GM10847 (cell line): ENCODE measurements around the gene NPAS2.

Experiments
- POLR2A ChIP-seq: IDR thresholded peaks from 2 replicates; pipeline ENCODE4 v1.6.1; 2011; ENCODE audit not compliant: insufficient read length; ENCODE audit errors: extremely low read depth

Gene NPAS2

GRCh38 chr2:100957996-100958653 lies 138.2 kb downstream of the NPAS2 start:
- no peak for TF ChIP-seq POLR2A

DNA sequence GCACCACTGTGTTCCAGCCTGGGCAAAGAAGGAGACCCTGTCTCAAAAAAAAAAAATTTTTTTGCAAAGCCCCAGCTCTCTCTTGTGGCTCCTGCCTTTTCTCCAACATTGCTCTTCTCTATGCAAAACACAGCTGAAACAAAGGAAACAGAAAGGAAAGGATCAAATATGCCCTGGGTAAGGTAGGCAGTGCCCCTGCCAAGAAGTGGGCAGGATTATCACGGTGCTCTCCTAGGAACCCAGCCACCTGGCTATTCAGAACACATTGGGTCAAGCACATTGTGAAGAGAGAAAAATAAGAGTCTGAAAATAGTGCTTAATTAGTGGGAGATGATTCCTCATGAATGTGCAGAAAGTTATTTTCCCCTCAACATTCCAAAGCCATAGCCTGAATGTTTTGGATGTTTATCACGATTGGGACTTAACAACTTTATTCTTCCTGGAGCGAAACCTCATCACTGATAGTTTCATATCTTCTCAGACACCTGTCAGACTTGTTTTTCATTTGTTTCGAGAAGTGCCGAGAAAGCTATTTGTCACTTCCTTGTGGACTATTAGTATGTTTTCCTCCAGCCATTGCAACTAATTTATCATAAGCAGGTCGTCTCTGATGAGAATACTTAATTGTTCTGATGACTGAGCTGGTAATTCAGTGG lies 139.4 kb downstream of the NPAS2 start:
- no peak for TF ChIP-seq POLR2A

DNA sequence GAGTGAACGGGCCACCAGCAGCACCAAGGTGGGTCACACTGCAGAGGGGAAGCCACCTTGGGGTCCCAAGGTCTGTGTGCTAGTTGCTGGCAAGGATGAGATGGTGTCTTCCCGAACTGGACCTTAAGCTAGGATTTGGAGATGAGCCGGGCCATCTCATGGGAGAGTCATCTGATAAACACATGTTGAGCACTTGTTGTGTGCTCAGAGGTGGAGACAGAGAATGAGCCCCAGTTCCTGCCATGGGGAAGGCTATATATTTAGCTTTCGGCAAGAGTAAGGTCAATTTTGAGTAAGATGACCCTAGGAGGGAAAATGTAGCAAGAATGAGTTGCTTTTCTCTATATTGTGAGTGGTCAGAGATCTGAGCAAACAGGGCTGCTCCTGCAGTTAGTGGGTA lies 140.7 kb downstream of the NPAS2 start:
- no peak for TF ChIP-seq POLR2A

GRCh38 chr2:100962366-100963025 lies 142.6 kb downstream of the NPAS2 start:
- no peak for TF ChIP-seq POLR2A

- TF ChIP-seq POLR2A = no peak
These were observed 143.1 kb downstream of the NPAS2 start for GRCh38 chr2:100963026-100963375.

- TF ChIP-seq POLR2A = no peak
These were observed 144.3 kb downstream of the NPAS2 start for GRCh38 chr2:100964222-100964621.

DNA sequence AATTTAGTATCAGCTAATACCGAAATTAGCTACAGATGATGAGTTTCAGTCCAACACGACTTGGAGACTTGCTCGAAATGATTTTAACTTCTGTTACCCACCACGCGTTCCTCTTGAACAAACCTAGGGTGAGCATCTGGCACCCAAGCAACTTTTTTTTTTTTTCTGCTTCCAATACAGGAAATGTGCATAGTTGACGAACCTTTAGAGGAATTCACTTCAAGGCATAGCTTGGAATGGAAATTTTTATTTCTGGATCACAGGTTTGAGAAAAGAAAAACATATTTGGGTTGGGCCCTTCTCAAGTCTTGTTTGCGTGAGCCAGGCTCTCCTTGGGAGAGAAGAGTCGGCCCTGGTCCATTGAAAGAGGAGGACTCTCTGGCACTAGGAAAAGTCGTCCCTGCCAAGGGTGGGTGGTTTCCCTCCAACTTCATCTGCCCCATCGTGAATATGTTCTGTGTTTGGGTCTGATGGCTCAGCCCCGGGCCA lies 144.8 kb downstream of the NPAS2 start:
- TF ChIP-seq POLR2A = no peak

- no peak for TF ChIP-seq POLR2A
These were observed 145.7 kb downstream of the NPAS2 start for GRCh38 chr2:100965596-100965995.

GRCh38 chr2:100967716-100968115 lies 147.8 kb downstream of the NPAS2 start:
- TF ChIP-seq POLR2A = no peak

DNA sequence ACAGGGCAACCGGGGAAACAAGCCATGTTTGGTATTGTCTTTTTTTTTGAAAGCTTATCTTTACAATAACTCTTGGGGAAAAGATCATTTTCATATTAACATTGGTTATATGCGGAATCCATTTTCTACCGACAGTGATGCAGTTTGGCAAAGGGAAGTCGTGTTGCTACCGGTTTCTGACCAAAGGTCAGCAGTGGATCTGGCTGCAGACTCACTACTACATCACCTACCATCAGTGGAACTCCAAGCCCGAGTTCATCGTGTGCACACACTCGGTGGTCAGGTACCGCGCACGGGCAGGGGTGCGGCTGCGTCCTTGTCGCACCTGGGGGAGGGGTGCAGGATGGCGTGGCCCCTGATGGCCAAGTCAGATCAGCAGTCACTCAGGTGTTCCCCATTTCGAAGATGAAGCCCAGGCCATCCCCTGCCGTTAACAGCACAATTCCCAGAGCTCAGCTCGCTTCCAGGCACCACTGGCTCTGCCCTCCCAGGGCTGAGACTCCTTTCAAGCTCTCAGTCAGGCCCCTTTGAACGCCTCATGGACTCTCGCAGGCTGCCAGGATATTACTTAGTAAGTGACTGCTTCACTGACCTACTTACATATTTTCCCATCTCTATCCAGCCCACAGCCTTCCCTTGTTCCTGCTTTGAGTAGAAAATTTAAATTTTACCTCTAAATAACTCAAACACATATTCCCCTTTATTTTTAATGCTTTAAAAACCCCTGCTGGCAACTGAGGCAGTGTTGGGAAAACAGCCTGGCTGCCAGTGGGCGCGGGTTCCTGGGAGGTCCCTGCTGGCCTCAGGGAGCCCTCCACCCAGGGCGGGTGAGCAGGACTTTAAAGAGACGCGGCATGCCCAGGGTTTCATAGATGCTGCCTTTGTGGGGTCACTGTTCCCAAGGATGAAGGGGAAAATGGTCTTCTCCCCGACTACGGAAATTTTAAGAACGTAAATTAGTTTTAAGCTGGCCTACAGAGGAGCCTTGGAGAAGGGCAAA lies 148.5 kb downstream of the NPAS2 start:
- TF ChIP-seq POLR2A = no peak

- no peak for TF ChIP-seq POLR2A
These were observed 150.1 kb downstream of the NPAS2 start for GRCh38 chr2:100969998-100970397.

DNA sequence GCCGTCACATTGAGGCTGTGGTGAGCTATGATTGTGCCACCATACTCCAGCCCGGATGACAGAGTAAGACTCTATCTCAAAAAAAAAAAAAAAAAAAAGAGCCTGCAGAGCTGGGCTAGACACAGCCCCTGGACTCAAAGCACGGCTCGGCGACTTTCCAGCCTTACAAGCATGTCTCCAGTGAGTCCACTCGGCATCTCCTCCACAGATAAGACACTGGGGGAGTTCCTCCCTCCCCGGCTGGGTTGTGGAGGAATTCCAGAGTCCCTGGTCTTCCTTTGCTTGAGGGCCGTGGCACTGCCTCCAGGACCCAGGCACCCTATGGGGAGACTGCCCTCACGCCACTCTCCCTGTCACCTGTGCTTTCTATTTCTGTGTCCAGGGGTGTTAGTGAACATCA lies 151.3 kb downstream of the NPAS2 start:
- TF ChIP-seq POLR2A = no peak

DNA sequence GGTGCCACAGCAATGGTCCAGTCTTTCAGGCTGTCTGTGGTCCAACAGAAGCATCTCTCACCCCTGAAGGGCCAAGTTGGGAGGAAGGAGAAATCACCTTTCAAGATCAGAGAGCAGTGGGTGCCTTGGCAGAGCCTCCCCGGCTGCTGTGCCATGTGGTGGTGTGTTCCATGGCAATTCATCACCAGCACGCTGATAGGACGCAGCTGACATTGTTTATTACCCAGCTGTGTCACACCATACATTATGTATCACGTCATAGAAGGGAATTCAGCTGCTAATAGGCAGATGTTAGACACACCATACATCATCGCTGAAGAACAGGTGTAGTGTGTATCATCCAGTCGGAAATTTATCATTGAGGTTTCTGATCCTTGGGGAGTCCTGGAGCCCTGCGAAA lies 152.5 kb downstream of the NPAS2 start:
- no peak for TF ChIP-seq POLR2A

GRCh38 chr2:100974712-100975520 lies 155.0 kb downstream of the NPAS2 start:
- TF ChIP-seq POLR2A = no peak

- TF ChIP-seq POLR2A = no peak
These were observed 155.5 kb downstream of the NPAS2 start for GRCh38 chr2:100975521-100975785.

DNA sequence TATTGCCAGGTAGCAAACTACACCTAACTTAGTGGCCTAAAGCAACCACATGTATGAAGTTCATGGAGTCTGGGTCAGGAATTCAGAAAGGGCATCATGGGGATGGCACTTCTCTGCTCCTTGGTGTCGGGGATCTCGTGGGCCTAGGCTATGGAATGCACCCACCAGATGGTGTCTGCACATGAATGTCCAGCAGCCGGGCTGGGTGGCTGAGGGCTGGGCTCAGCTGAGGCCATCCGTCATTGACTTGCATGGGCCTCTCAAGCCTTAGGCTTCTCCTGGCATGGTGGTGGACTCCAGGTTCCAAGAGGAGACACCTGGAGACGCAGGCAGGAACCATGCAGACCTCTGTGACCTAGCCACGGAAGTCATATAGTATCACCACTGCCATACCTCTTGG lies 156.1 kb downstream of the NPAS2 start:
- no peak for TF ChIP-seq POLR2A
